Activated CD4-positive, alpha-beta memory T cell treated with anti-CD3 and anti-CD28 coated beads, Interleukin-2, amount 10 ng/mL, durations not matched to agents 7 days and 5 days (primary cell): ENCODE results near the gene COL13A1. TPM values are rescaled to one million over a fixed set of nuclear protein-coding genes. Genes with fewer than 3 reads are reported as not detected.

ENCODE experiments used
- CTCF ChIA-PET: fragments of 350-600 bp; sonication (Branson Sonifier 250); formaldehyde crosslinking; loops from one replicate; lab custom pipeline; 2021; ENCODE audit warnings: antibody characterized with exemption, inconsistent platforms; lab: Charles Lee
- POLR2A ChIA-PET: fragments of 350-600 bp; sonication (Branson Sonifier 250); formaldehyde crosslinking; loops from one replicate; lab custom pipeline; 2021; ENCODE audit warnings: antibody characterized with exemption; lab: Charles Lee
- DNase-seq: peaks from one replicate; pipeline ENCODE4 v3.0.0-alpha.2; 2020
- H3K27ac Mint-ChIP-seq: one replicate; pipeline ENCODE4 v1.8.0; 2021; ENCODE audit warnings: mild to moderate bottlenecking, mixed read lengths
- H3K27me3 Mint-ChIP-seq: one replicate; pipeline ENCODE4 v1.8.0; 2021; ENCODE audit warnings: mixed read lengths
- H3K36me3 Mint-ChIP-seq: one replicate; pipeline ENCODE4 v1.8.0; 2021; ENCODE audit warnings: low read depth, mixed read lengths
- H3K4me1 Mint-ChIP-seq: one replicate; pipeline ENCODE4 v1.8.0; 2021; ENCODE audit warnings: mixed read lengths
- H3K4me3 Mint-ChIP-seq: one replicate; pipeline ENCODE4 v1.8.0; 2021; ENCODE audit warnings: mild to moderate bottlenecking, mixed read lengths
- H3K9me3 Mint-ChIP-seq: one replicate; pipeline ENCODE4 v1.8.0; 2021; ENCODE audit warnings: mixed read lengths
- total RNA-seq, 2 experiments: library from RNA; stranded (reverse); gene quantifications; one replicate each; pipeline ENCODE4 v1.2.3, GENCODE V29; 2021

COL13A1 gene
- total RNA-seq, 2 experiments from 2014 or later: not detected

DNA sequence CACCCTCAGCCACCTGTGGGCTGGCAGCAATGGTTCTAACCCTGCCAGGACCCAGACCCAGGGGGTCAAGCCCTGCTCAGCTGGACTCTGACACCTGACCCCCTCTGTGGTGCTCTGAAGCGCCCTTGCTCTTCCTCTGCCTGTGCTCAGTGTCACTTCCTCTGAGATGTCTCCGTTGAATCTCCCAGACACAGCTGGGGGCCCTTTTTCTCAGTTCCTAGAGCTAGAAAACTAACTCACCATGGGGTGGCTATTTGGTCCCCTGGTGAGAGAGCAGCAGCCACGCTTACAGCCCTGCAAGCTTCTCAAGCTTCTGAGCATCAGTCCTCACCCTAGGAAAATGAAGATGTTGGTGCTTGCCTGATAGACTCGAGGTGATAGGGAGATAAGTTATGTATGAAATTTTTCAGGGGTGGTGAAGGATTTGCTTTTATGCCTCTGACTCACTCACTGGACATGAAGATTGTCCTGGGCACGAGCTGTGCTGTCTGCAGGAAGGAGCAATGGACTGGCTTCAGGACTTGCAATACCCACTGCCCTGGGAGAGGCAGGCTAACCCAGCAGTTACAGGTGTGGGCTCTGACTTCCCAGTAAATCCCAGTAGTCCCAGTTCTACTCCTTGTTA lies 29.6 kb downstream of the COL13A1 start:
- Mint-ChIP-seq H3K36me3 (no peaks in the 10 kb centered on the region), H3K9me3 (no peaks in the 10 kb centered on the region), H3K4me3 (no peak overlapping the region), H3K27ac (no peak overlapping the region), H3K4me1 (no peaks in the 10 kb centered on the region), H3K27me3 (peaks cover 38% of the 10 kb centered on the region)
- POLR2A ChIA-PET: no interaction called here
- no peak for DNase-seq
- CTCF ChIA-PET: no interaction called here

DNA sequence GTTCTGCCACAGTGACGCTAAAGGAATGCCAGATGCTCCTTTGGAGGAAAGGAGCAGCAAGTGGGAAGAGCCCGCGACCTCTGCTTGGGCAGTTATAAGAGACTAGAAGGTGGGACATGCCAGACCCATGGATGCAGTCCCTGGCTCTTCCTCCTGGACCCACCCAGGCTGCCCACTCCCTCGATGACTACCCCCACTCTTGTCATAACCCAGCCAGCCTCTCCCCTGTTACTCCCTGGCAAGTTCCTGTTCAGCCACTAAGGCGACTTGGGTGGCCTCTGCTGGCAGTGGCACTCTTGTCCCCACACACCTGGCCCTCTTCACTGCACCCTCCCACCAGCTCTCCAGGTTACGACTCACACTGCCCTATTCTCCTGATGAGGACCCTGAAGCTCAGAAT lies 33.5 kb downstream of the COL13A1 start:
- no peaks in the 10 kb centered on the region for H3K36me3 Mint-ChIP-seq
- H3K27ac Mint-ChIP-seq: no peak overlapping the region
- DNase-seq: no peak
- ChIA-PET CTCF (interaction anchor here (1.2 to 1.3 kb wide), 2 partner anchors 59 to 80 kb away, joined by 3 read pairs; no protein-coding TSS in a partner anchor), POLR2A (no interaction called here)
- H3K27me3 Mint-ChIP-seq: peaks cover 17% of the 10 kb centered on the region
- H3K4me1 Mint-ChIP-seq: no peaks in the 10 kb centered on the region
- no peaks in the 10 kb centered on the region for H3K9me3 Mint-ChIP-seq
- H3K4me3 Mint-ChIP-seq: no peak overlapping the region

DNA sequence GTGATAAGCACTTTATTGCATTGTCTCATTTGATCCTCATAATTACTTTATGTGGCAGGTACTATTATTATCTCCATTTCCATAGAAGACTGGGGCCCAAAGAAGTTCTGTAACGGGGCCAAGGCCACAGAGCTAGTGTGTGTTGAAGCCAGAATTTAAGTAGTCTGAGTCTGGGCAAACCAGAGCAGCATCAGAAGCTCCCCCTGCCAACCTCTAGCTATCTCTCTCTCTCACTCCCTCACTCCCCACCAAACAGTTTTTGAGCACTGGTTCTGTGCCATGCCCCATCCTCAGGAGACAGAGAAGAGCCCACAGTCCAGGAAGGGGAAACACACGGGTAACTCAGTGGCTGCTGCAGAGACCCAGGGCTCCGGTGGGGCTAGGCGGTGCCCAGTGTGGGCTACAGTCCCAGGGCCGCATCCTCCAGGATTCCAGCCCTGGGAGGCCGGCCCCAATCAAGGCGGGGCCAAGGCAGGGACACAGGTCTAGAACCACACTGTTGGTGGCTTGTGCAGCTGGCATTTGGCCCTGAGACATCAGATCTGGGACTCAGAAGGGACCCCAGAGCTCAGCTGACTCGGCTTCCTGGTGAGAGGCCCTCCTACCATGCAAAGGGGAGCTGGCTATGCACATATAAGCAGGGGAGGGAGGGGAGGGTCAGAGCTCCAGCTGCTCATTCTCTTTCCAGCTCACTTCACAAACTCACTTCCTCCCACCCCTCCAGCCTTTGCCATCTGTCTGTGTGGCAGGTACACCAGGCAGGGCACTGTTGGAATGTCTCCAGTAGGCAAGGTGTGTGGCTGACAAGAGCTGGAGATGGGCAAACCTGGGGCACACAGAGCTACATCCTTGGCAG lies 34.4 kb downstream of the COL13A1 start:
- Mint-ChIP-seq H3K4me1 (no peaks in the 10 kb centered on the region), H3K9me3 (no peaks in the 10 kb centered on the region), H3K27ac (no peak overlapping the region), H3K4me3 (no peak overlapping the region), H3K36me3 (no peaks in the 10 kb centered on the region), H3K27me3 (peaks cover 13% of the 10 kb centered on the region)
- ChIA-PET CTCF (interaction anchor here (1.2 to 1.3 kb wide), 2 partner anchors 60 to 79 kb away, joined by 3 read pairs; no protein-coding TSS in a partner anchor), POLR2A (no interaction called here)
- no peak for DNase-seq

DNA sequence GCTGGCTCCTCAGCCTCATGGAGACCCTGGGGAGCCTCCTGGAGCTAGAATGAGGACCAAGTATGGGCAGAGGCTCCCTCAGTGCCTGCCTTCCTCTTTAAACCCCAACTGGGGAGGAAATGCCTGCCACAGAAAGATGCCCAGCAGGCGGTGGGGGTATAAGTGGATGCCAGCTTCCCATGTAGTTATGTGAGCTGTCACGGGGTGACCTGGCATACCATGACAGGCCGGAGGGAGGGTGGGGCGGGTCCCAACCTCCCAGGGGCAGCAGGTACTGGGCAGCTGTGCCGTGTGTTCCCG lies 35.0 kb downstream of the COL13A1 start:
- ChIA-PET CTCF (interaction anchor here (1.2 kb wide), 1 partner anchor 60 kb away, joined by 3 read pairs; no protein-coding TSS in a partner anchor), POLR2A (no interaction called here)
- Mint-ChIP-seq H3K27ac (no peak overlapping the region), H3K36me3 (no peaks in the 10 kb centered on the region), H3K27me3 (peaks cover 12% of the 10 kb centered on the region), H3K9me3 (no peaks in the 10 kb centered on the region), H3K4me1 (no peaks in the 10 kb centered on the region), H3K4me3 (no peak overlapping the region)
- no peak for DNase-seq

DNA sequence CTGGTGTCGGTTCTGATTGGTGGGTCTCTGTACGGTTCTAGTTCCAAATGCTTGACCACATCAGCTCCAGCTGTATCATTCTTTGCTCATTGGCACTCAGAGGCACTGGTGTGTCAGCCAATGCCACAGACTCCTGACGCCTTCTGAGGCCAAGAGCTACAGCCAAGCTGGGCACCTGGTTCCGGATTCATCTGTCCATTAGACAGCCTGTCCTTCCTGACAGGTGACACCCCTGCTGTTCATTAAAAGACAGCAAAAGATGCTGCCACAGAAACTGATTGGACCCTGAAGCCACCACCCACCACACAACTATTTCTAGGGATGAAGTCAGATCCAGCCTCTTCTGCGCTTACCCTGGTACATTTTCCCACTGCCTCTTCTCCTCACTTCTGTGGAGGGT lies 35.6 kb downstream of the COL13A1 start:
- Mint-ChIP-seq H3K27me3 (peaks cover 10% of the 10 kb centered on the region), H3K27ac (no peak overlapping the region), H3K9me3 (no peaks in the 10 kb centered on the region), H3K36me3 (no peaks in the 10 kb centered on the region), H3K4me1 (no peaks in the 10 kb centered on the region), H3K4me3 (no peak overlapping the region)
- DNase-seq: no peak
- CTCF ChIA-PET: no interaction called here
- POLR2A ChIA-PET: no interaction called here

DNA sequence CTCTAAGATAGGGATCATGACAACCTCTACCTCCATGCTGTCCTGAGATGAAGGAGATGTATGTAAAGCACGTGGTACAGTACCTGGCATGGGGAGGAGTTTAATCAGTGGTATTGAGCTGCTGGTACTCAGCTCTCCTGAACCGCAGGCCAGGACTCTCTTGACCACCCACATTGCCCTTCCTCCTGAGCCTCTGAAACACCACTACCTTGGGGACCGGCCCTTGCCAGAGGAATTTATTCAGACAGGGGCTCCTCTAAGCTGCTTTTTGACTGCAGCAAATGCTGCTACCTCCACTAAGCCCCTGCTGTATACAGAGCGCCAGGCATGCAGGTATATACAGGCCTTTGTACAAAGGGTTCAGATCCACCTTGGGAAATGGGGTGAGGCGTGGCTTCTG lies 36.7 kb downstream of the COL13A1 start:
- DNase-seq: no peak
- Mint-ChIP-seq H3K4me1 (no peaks in the 10 kb centered on the region), H3K9me3 (no peaks in the 10 kb centered on the region), H3K27me3 (peaks cover 9% of the 10 kb centered on the region), H3K36me3 (no peaks in the 10 kb centered on the region), H3K27ac (no peak overlapping the region), H3K4me3 (no peak overlapping the region)
- ChIA-PET CTCF (no interaction called here), POLR2A (no interaction called here)

DNA sequence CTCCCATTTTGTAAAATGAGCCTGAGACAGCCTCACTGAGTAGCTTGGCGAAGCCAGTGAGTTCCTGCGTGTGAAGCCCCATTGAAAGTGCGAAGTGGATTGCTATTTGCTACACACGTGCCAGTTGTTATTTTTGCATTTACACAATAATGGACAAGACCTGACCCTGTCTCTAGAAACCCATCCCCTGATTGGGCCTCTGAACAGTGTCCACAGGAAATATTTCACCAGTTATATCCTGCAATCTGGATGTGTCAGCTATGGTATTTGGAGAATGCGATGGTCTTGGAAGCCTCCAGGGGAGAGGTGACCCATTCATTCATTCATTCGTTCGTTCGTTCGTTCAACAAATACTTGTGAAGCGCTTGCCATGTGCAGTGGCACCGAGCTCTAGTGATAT lies 37.1 kb downstream of the COL13A1 start:
- H3K27ac Mint-ChIP-seq: no peak overlapping the region
- no peak overlapping the region for H3K4me3 Mint-ChIP-seq
- POLR2A ChIA-PET: no interaction called here
- no peak for DNase-seq
- H3K27me3 Mint-ChIP-seq: peaks cover 9% of the 10 kb centered on the region
- H3K9me3 Mint-ChIP-seq: no peaks in the 10 kb centered on the region
- CTCF ChIA-PET: no interaction called here
- no peaks in the 10 kb centered on the region for H3K4me1 Mint-ChIP-seq
- no peaks in the 10 kb centered on the region for H3K36me3 Mint-ChIP-seq

DNA sequence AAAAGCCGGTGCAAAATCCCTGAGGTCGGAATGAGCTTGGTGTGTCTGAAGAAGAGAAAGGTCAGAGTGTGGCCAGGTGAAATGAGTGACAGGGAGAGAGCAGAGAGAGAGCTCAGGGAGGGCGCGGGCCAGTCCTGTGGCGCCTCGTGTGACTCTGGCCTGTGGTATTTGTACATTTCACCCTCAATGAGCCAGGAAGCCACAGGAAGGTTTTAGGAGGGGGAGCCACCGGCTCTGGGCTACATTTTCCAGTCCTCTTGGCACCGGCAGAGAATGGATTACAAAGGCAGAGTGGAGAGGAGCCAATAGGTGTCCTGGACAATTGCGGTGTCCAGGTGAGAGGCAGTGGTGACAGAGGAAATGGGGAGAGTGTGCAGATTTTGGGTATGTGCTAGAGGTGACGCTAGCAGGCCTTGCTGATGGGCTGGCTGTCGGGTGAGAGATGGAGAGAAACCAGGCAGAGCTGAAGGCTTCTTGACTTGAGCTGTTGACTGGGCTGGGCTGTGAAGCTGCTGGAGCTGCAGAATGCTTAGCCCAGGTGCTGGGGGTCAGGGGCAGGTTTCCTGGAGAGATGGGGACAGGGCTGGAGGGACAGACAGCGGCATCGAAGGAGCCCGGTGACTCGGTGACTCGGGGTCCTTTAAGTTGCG lies 38.1 kb downstream of the COL13A1 start:
- Mint-ChIP-seq H3K27ac (no peak overlapping the region), H3K4me3 (no peak overlapping the region), H3K36me3 (no peaks in the 10 kb centered on the region), H3K9me3 (no peaks in the 10 kb centered on the region), H3K4me1 (no peaks in the 10 kb centered on the region), H3K27me3 (peaks cover 7% of the 10 kb centered on the region)
- POLR2A ChIA-PET: no interaction called here
- no peak for DNase-seq
- CTCF ChIA-PET: interaction anchor here (1.0 kb wide), 1 partner anchor 75 kb away, joined by 3 read pairs; no protein-coding TSS in a partner anchor

DNA sequence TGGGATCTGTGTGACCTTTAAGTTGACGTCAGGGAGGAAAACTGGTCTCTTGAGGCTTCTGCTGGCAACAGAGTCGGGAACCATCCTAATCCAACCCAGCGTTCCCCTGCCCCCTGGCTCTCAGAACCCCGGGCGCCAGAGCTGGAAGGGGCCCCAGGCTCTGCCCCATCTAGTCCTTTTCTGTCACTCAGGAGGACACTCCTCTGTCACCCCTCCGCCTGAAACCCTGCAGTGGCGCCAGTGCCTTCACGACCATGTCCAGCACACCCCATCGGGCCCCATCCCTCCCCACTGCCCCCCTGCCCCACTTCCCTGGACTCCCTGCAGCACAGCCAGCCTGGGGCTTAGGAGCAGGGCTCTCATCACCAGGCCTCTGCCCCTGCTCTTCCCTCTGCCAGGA lies 39.1 kb downstream of the COL13A1 start:
- no peaks in the 10 kb centered on the region for H3K4me1 Mint-ChIP-seq
- H3K9me3 Mint-ChIP-seq: no peaks in the 10 kb centered on the region
- DNase-seq: no peak
- no peak overlapping the region for H3K4me3 Mint-ChIP-seq
- ChIA-PET CTCF (no interaction called here), POLR2A (no interaction called here)
- no peaks in the 10 kb centered on the region for H3K36me3 Mint-ChIP-seq
- H3K27me3 Mint-ChIP-seq: peaks cover 8% of the 10 kb centered on the region
- no peak overlapping the region for H3K27ac Mint-ChIP-seq

DNA sequence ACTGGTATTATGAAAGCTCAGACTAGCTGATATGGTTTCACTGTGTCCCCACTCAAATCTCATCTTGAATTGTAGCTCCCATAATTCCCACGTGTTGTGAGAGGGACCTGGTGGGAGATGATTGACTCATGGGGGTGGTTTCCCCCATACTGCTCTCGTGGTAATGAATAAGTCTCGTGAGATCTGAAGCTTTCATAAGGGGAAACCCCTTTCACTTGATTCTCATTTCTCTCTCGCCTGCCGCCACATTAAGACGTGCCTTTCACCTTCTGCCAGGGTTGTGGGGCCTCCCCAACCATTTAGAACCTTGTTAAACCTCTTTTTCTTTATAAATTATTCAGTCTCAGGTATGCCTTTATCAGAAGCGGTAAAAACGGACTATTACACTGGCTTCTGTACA lies 40.3 kb downstream of the COL13A1 start:
- POLR2A ChIA-PET: no interaction called here
- H3K9me3 Mint-ChIP-seq: no peaks in the 10 kb centered on the region
- no peak overlapping the region for H3K4me3 Mint-ChIP-seq
- H3K27me3 Mint-ChIP-seq: peaks cover 14% of the 10 kb centered on the region
- CTCF ChIA-PET: no interaction called here
- H3K36me3 Mint-ChIP-seq: no peaks in the 10 kb centered on the region
- H3K4me1 Mint-ChIP-seq: no peaks in the 10 kb centered on the region
- no peak for DNase-seq
- H3K27ac Mint-ChIP-seq: no peak overlapping the region

DNA sequence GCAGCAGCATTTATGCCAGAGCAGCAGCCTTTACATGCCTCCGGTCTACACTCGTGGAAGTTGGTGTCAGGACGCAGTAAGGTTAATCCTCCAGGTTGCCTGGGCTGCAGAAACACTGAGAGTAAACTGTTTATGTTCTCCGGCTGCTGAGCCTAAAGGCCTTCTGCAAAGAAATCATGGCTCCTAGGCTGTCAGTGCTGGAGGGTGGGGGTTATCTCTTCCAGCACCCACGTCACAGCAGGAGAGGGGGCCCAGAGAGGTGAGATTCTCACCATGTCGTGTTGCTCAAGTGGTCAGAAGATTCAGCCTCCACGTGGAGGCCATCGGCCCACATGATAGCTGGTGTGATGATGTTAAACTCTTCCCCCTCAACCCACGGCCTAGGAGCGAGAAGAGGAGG lies 41.2 kb downstream of the COL13A1 start:
- CTCF ChIA-PET: no interaction called here
- Mint-ChIP-seq H3K27me3 (peaks cover 20% of the 10 kb centered on the region), H3K4me3 (no peak overlapping the region), H3K4me1 (no peaks in the 10 kb centered on the region), H3K9me3 (no peaks in the 10 kb centered on the region), H3K27ac (no peak overlapping the region), H3K36me3 (no peaks in the 10 kb centered on the region)
- POLR2A ChIA-PET: no interaction called here
- no peak for DNase-seq

DNA sequence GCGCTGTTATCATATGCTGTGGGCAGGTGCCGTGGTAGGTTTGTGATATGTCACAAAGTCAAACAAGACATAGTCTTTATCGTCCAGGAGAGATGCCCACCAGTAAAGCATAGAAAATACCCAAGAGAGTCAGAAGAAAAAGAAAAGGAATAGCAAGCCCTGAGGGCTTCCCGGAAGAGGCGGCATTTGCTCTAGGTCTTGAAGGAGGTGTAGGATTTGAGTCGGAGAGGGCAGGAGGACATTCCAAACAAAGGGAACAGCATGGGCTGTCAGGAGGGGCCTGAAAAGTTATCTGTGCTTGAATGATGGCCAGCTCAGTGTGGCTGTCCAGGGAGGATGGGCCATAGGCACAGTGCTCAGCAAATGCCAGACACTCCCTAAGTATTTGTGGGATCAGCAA lies 42.2 kb downstream of the COL13A1 start:
- H3K36me3 Mint-ChIP-seq: no peaks in the 10 kb centered on the region

DNA sequence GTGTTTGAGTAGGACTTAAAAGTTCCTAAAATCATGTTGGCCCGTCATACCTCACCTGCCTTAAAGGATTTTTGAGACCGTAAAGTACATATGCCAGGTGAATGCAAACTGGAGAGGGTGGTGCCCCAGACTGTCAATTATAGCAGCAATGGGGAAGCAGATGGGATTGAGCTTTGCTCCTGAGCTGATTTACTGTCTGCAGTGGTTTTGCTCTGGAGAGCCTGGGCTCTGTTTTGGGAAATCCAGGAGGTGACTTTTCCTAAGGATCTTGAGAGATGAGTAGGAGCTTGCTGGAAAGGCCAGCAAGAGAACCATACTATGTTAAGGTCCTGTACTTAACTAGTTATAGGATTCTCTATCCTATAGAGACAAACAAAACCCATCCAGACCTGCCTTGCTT lies 43.0 kb downstream of the COL13A1 start:
- Mint-ChIP-seq H3K27ac (no peak overlapping the region), H3K4me1 (no peaks in the 10 kb centered on the region), H3K9me3 (no peaks in the 10 kb centered on the region), H3K27me3 (peaks cover 27% of the 10 kb centered on the region), H3K36me3 (no peaks in the 10 kb centered on the region), H3K4me3 (no peak overlapping the region)
- ChIA-PET CTCF (no interaction called here), POLR2A (no interaction called here)
- no peak for DNase-seq

More for the DNA sequence above, 42.2 kb downstream of the COL13A1 start:
- Mint-ChIP-seq H3K27me3 (peaks cover 27% of the 10 kb centered on the region), H3K4me1 (no peaks in the 10 kb centered on the region), H3K27ac (no peak overlapping the region), H3K4me3 (no peak overlapping the region), H3K9me3 (no peaks in the 10 kb centered on the region)
- DNase-seq: no peak
- ChIA-PET CTCF (no interaction called here), POLR2A (no interaction called here)
